Measurements from ENCODE around the gene EEF1A1.

The EEF1A1 gene

DNA sequence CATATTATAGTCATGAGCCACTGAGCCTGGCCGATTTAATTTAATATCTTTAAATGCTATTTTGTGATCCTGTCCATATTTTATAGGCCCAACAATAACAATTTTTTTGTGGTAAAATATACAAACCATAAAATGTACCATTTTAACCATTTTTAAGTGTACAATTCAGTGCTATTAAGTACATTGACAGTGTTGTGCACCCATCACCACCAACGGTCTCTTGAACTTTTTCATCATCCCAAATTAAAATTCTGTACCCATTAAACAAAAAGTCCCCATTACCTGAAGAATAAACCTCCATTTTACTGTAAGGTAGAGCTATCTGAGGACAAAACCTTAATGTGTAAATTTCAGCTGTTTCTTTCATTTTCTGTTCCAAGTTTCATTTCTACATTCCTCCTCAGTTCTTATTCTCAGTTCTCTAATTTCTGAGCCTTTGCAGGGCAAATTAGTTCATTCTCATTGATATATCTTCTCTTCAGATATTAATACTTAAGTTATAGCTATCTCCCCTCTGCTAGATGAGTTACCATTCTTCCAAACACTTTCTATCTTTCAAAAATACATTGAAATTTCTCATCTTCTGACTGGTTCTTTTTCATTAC is 49.0 kb downstream of the EEF1A1 start:
- POLR2A ChIA-PET: interaction anchor here (0.5 kb wide), 1 partner anchor 29 kb away, joined by 3 read pairs; no protein-coding TSS in a partner anchor
- H3K36me3 ChIP-seq (ENCODE audit: control insufficient read depth in 2 of 2, insufficient read depth in 1 of 2, low read length in 2 of 2): peaks cover 71 to 85% of the 10 kb centered on the region in 2 experiments
- TF ChIP-seq, protein P1, sequence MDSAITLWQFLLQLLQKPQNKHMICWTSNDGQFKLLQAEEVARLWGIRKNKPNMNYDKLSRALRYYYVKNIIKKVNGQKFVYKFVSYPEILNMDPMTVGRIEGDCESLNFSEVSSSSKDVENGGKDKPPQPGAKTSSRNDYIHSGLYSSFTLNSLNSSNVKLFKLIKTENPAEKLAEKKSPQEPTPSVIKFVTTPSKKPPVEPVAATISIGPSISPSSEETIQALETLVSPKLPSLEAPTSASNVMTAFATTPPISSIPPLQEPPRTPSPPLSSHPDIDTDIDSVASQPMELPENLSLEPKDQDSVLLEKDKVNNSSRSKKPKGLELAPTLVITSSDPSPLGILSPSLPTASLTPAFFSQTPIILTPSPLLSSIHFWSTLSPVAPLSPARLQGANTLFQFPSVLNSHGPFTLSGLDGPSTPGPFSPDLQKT (IDR thresholded peaks at IDR 0.05; ENCODE audit: borderline replicate concordance, low read depth, low read length): no peak
- no peak for TF ChIP-seq ZNF239 (tag by site-specific recombination; IDR thresholded peaks at IDR 0.05)
- TF ChIP-seq RBAK (tag by site-specific recombination; IDR thresholded peaks at IDR 0.05): no peak
- TF ChIP-seq ZNF274 (IDR thresholded peaks at IDR 0.05; ENCODE audit: low read length): no peak
- TF ChIP-seq ZNF274 (tag by site-specific recombination; IDR thresholded peaks at IDR 0.05; ENCODE audit: borderline replicate concordance): no peak
- TF ChIP-seq, protein P2, sequence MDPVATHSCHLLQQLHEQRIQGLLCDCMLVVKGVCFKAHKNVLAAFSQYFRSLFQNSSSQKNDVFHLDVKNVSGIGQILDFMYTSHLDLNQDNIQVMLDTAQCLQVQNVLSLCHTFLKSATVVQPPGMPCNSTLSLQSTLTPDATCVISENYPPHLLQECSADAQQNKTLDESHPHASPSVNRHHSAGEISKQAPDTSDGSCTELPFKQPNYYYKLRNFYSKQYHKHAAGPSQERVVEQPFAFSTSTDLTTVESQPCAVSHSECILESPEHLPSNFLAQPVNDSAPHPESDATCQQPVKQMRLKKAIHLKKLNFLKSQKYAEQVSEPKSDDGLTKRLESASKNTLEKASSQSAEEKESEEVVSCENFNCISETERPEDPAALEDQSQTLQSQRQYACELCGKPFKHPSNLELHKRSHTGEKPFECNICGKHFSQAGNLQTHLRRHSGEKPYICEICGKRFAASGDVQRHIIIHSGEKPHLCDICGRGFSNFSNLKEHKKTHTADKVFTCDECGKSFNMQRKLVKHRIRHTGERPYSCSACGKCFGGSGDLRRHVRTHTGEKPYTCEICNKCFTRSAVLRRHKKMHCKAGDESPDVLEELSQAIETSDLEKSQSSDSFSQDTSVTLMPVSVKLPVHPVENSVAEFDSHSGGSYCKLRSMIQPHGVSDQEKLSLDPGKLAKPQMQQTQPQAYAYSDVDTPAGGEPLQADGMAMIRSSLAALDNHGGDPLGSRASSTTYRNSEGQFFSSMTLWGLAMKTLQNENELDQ (tag by site-specific recombination; IDR thresholded peaks at IDR 0.05; ENCODE audit: low read depth): no peak
- no peak for TF ChIP-seq ZNF335 (tag by site-specific recombination; conservative IDR thresholded peaks at IDR 0.05)
- no peak for TF ChIP-seq GLI4 (tag by site-specific recombination; IDR thresholded peaks at IDR 0.05)
- TF ChIP-seq ZNF341 (tag by site-specific recombination; IDR thresholded peaks at IDR 0.05; ENCODE audit: low read depth): no peak
- no peak for TF ChIP-seq KLF9 (tag by site-specific recombination; IDR thresholded peaks at IDR 0.05; ENCODE audit: low read depth)
- H3K9me3 ChIP-seq (ENCODE audit: control insufficient read depth, insufficient read depth, low read depth, low read length): no peaks in the 10 kb centered on the region
- H3K4me3 ChIP-seq (ENCODE audit: low read depth, low read length): no peak overlapping the region
- H3K27ac ChIP-seq (ENCODE audit: extremely low read depth, low read depth, low read length): no peak overlapping the region
- H3K4me1 ChIP-seq (ENCODE audit: control insufficient read depth, insufficient read depth, low read length): no peaks in the 10 kb centered on the region
- CTCF ChIA-PET: interaction anchor here (0.7 kb wide), 1 partner anchor 143 kb away, joined by 3 read pairs; no protein-coding TSS in a partner anchor

All from HEK293 (cell line).